Measurements from ENCODE around the gene STYXL2. TPM values are rescaled to one million over a fixed set of nuclear protein-coding genes. Genes with fewer than 3 reads are reported as not detected.

Gene STYXL2
- total and polyA plus RNA-seq, 2 of the 8 experiments (the other 6 are each of a cell fraction or from before 2014, with no cell fraction given), result 0.09 to 0.22 TPM

DNA sequence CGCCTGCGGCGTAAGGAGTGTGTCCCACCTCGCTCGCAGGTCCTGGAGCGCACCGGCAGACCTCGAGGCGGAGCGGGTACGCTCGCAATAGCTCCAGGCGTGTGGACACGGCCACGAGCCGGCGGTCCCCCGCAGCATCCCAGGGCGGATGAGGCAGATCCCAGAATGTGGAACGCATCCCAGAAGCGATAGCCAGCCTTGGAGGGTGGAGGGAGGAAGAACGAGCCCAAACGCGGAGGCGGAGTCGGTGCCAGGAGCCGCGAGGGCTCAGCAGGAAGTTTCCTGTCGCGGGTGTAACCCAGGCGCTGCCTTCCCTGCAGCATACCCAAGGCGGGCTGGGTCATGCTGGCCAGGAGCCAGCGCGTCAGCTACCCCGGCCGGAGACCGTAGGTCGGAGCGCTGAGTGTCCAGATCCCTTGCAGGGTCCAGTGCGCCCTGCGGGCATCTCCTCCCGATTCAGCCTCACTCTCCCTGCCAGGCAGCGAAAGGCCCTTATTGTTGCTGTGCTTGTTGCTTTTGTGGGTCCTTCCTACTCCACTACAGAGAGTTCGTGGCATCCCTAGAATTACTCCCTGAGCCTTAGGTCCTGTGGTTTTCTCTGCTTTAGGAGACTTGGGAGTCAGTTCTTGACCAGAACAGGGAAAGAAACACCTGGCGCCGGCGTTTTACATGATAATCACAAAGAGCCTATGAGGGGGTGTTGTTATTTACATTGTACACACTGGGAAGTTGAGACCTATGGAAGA, 27.7 kb downstream of the STYXL2 start:
- Histone ChIP-seq H3K36me3 (ENCODE audit: control insufficient read depth in 2 of 4, insufficient read depth in 4 of 4, low read length in 3 of 4) (no peaks in the 10 kb centered on the region), H4K8ac (ENCODE audit: extremely low read depth, insufficient read depth, low read length) (peak overlapping the region; percentile 84; the same call in 1 of the 2 replicates), H3K4ac (replicated peaks; ENCODE audit: insufficient read length, low read depth, low read length) (peak overlapping the region; percentile 32), H2AFZ (ENCODE audit: low read length) (peak overlapping the region; percentile 95), H2BK120ac (replicated peaks; ENCODE audit: low read depth, low read length) (peak overlapping the region; percentile 79), H3K14ac (ENCODE audit: insufficient read length) (no peak overlapping the region), H4K91ac (replicated peaks; ENCODE audit: insufficient read length, low read length) (peak overlapping the region; percentile 90), H3K4me3 (ENCODE audit: extremely low read depth in 1 of 4, insufficient read depth in 2 of 4, low read depth in 3 of 4, low read length in 4 of 4) (peak overlapping the region; percentile 39 to 64 (median 56)), H3K18ac (ENCODE audit: extremely low read depth, low read length) (peak overlapping the region; percentile 89), H2BK12ac (ENCODE audit: low read depth, low read length) (peak overlapping the region; percentile 91; the same call in 1 of the 2 replicates), H3K9ac (replicated peaks in 1 of 4; ENCODE audit: extremely low read depth in 1 of 4, low read depth in 3 of 4, low read length in 3 of 4) (peak overlapping the region in 2 of 4 experiments; percentile 35 to 40; a peak in 2 of 7 replicates), H2BK5ac (ENCODE audit: low read depth, low read length) (peak overlapping the region; percentile 84; the same call in 1 of the 2 replicates), H3K79me2 (ENCODE audit: control insufficient read depth in 1 of 2, insufficient read depth in 2 of 2, low read length in 2 of 2) (no peaks in the 10 kb centered on the region), H2BK20ac (ENCODE audit: low read length) (peak overlapping the region; percentile 73), H2BK15ac (ENCODE audit: low read length) (peak overlapping the region; percentile 73; the same call in 1 of the 2 replicates), H3K4me1 (replicated peaks in 1 of 4; ENCODE audit: control insufficient read depth in 3 of 4, insufficient read depth in 4 of 4, low read length in 3 of 4) (peaks cover 0 to 11% (median 3%) of the 10 kb centered on the region in 4 experiments; a peak in 5 of 7 replicates), H2AK5ac (ENCODE audit: low read depth, low read length) (no peak overlapping the region; the same call in 1 of the 2 replicates), H3K4me2 (ENCODE audit: insufficient read depth in 1 of 2, low read depth in 2 of 2, low read length in 2 of 2) (peak overlapping the region; percentile 79 to 81), H3K23ac (ENCODE audit: insufficient read length) (no peak overlapping the region), H4K20me1 (replicated peaks in 1 of 2; ENCODE audit: control insufficient read depth in 1 of 2, insufficient read depth in 2 of 2, low read length in 2 of 2) (no peaks in the 10 kb centered on the region), H3K79me1 (ENCODE audit: low read depth, low read length) (no peaks in the 10 kb centered on the region), H3K23me2 (ENCODE audit: low read depth, low read length) (peaks cover 7% of the 10 kb centered on the region), H3K27me3 (replicated peaks in 1 of 4; ENCODE audit: control insufficient read depth in 3 of 4, extremely low read depth in 1 of 4, insufficient read depth in 3 of 4, low read length in 3 of 4) (no peaks in the 10 kb centered on the region; a peak in 2 of 7 replicates), H3K56ac (replicated peaks; ENCODE audit: insufficient read length, low read depth, low read length) (no peak overlapping the region), H3K27ac (ENCODE audit: low read depth, low read length) (no peak overlapping the region), H3K9me3 (ENCODE audit: insufficient read depth in 2 of 2, low read depth in 1 of 2, low read length in 1 of 2) (no peaks in the 10 kb centered on the region), H4K5ac (ENCODE audit: insufficient read length, low read depth, low read length) (no peak overlapping the region)
- FAIRE-seq (no peak), DNase-seq (ENCODE audit: low read depth in 1 of 2, low spot score in 2 of 2) (peak in 1 of 2 experiments; percentile 80)
- 12% methylated on average over 46 of the region's 47 CpGs; no CpG with 5 or more reads in 1 of the 2 experiments for whole genome bisulfite sequencing, 2 experiments (ENCODE audit: extremely low coverage in 1 of 2, insufficient coverage in 1 of 2, insufficient read length in 1 of 2, insufficient replicate concordance in 2 of 2, low coverage in 1 of 2, low lambda C conversion rate in 2 of 2, missing lambda C conversion rate in 1 of 2)
- POLR2A ChIA-PET (ENCODE audit: partially characterized antibody), result interaction anchor here (0.6 to 2.1 kb wide), 7 partner anchors 12 to 99 kb away, joined by 3 to 9 read pairs (median 4); partner anchors contain the start of genes POU2F1 and STYXL2
- CTCF ChIA-PET (ENCODE audit: partially characterized antibody), result interaction anchor here (0.8 to 8.0 kb wide), 14 partner anchors 12 to 320 kb away, joined by 3 to 81 read pairs (median 4); partner anchors contain the start of gene STYXL2
- peak; percentile 42; the same call in 1 of the 2 replicates for TF ChIP-seq TBP (IDR thresholded peaks at IDR 0.05; ENCODE audit: low read depth, low read length)
- TF ChIP-seq ASH2L (IDR thresholded peaks at IDR 0.05; ENCODE audit: low read length), result peak; percentile 82
- TF ChIP-seq KDM5A (IDR thresholded peaks at IDR 0.05; ENCODE audit: low read length), result no peak
- TF ChIP-seq NANOG (IDR thresholded peaks at IDR 0.05; ENCODE audit: insufficient read depth, low read depth, low read length, poor library complexity, severe bottlenecking), result no peak
- no peak for TF ChIP-seq RNF2 (IDR thresholded peaks at IDR 0.05; ENCODE audit: borderline replicate concordance, low read depth, low read length, missing control alignments, poor library complexity, severe bottlenecking)
- TF ChIP-seq GABPA (IDR thresholded peaks at IDR 0.05; ENCODE audit: borderline replicate concordance, insufficient read depth, low read length), result peak; percentile 77; the same call in 1 of the 2 replicates
- no peak for TF ChIP-seq CEBPB (IDR thresholded peaks at IDR 0.05; ENCODE audit: low read depth, low read length)
- 0 out of 2 replicates have a peak, but pooled peaks have one; percentile 20 for TF ChIP-seq SUZ12 (IDR thresholded peaks at IDR 0.05; ENCODE audit: low read length)
- peak; percentile 56 for TF ChIP-seq MAX (IDR thresholded peaks at IDR 0.05)
- peak in 1 of 2 experiments; percentile 36; a peak in 1 of 3 replicates for TF ChIP-seq POLR2A (IDR thresholded peaks at IDR 0.05; ENCODE audit: control extremely low read depth in 1 of 2, low read depth in 2 of 2, low read length in 2 of 2)
- TF ChIP-seq SIRT6 (IDR thresholded peaks at IDR 0.05; ENCODE audit: low read length), result no peak
